OCI-LY3 (cell line): ENCODE measurements around the gene PLEKHA8.

ENCODE experiments used
- EZH2phosphoT487 ChIP-seq: fragments of 200-600 bp; shearing (Covaris generic); IDR thresholded peaks from 2 replicates; pipeline ENCODE4 v1.6.1; 2018; ENCODE audit warnings: antibody characterized with exemption, mixed run types, low read depth
- TF ChIP-seq, protein P1 (sequence below): fragments of 200-600, 300-600 bp; sonication (generic); IDR thresholded peaks from 2 replicates; pipeline ENCODE4 v1.5.1; 2014; ENCODE audit warnings: antibody characterized with exemption, low read length, low read depth

DNA sequence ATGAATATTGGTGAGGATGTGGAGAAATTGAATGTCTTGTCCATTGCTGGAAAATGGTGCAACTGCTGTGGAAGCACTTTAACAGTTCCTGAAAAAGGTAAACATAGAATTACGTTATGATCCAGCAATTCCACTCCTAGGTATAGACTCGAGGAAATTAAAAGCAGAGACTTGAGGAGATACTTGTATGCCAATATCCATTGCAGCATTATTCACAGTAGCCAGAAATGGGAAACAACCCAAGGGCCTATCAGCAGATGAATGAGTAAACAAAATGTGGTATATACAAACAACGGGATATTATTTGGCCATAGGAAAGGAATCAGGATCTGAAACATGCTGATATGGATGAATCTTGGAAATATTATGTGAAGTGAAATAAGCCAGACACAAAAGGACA, 74.1 kb downstream of the PLEKHA8 start:
- TF ChIP-seq, protein P1, sequence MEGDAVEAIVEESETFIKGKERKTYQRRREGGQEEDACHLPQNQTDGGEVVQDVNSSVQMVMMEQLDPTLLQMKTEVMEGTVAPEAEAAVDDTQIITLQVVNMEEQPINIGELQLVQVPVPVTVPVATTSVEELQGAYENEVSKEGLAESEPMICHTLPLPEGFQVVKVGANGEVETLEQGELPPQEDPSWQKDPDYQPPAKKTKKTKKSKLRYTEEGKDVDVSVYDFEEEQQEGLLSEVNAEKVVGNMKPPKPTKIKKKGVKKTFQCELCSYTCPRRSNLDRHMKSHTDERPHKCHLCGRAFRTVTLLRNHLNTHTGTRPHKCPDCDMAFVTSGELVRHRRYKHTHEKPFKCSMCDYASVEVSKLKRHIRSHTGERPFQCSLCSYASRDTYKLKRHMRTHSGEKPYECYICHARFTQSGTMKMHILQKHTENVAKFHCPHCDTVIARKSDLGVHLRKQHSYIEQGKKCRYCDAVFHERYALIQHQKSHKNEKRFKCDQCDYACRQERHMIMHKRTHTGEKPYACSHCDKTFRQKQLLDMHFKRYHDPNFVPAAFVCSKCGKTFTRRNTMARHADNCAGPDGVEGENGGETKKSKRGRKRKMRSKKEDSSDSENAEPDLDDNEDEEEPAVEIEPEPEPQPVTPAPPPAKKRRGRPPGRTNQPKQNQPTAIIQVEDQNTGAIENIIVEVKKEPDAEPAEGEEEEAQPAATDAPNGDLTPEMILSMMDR = no peak
- TF ChIP-seq EZH2phosphoT487 = no peak
